IPS DF 19.7 (cell line): ENCODE results near the gene CD9.
"Not testable (repeated sequence)": the region's sequence is repeated elsewhere in the genome, so short reads cannot be mapped to it uniquely, and the experiment has no call there.

Source experiments
- DNase-seq: peaks from one replicate; pipeline ENCODE4 v3.0.0-alpha.2; 2013; ENCODE audit warnings: low read depth, low spot score

The CD9 gene, protein sequence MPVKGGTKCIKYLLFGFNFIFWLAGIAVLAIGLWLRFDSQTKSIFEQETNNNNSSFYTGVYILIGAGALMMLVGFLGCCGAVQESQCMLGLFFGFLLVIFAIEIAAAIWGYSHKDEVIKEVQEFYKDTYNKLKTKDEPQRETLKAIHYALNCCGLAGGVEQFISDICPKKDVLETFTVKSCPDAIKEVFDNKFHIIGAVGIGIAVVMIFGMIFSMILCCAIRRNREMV

DNA sequence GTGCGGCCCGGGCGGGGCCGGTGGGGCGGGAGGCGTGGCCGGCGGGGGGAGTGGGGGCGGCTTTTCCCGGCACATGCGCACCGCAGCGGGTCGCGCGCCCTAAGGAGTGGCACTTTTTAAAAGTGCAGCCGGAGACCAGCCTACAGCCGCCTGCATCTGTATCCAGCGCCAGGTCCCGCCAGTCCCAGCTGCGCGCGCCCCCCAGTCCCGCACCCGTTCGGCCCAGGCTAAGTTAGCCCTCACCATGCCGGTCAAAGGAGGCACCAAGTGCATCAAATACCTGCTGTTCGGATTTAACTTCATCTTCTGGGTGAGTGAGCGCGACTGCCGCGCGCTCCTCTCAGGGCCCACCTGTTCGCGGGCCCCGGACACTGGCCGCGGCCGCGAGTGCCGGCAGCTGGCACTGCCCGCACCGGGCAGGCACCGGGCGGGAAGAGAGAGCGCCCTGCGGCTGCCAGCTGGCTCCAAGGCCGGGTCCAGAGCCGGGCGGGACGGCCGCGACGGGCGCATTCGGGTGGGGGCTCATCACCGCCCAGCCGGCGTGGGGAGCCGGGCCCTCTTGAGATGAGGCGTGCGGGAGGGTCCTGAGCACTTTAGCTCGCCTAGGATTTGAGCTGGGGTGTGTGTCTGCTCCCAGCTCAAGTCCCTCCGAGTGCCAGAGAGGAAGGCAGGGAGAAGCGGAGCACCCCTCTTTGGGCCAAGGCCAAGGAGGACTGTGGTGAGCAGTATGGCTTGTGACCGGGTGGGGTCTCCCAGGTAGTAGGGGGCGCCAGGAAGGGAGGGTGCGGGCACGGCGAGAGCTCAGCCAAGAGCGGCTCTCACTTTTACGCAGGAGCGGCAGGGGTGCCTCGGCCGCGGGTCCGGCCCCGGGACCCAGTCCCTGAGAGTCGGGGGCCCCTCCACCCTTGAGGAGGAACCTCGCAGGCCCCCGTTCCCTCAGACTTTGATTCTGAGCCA, at the start of gene CD9:
Gene CD9 (plus strand): TSS at position 145 of the 957 bp plus-strand sequence. CDS start 100 bp downstream, at position 245.
- no peak for DNase-seq

DNA sequence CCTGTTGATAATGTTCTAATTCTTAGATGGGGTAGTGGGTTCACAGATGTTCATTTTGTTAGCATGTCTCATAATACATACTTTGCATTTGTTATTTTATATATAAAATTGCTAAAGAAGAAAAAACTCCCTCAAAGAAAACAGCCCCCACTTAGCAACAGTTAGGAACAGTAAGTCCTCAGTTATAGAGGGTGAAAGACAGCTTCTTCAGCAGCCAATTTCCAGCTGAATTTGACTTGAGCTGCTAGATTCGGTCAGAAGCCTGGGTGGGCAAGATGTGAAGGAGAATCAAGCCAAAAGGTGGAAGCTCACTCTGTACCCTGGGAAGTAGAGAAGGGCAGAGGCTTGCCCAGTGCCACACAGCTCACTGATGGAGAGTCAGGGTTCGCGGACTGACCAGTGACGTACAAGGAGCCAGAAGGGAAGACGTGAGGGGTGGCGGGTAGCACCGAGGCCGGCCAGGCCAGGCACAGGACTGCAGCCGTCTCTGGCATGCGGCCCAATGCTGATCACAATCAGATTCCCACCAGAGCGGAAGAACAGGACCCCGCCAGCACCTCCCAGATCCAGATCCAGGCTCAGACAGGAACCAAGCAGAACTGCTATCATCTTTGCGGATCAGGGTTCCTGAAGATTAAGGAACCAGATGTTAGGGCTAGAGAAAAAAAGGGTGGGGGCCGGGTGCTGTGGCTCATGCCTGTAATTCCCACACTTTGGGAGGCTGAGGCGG, 45.3 kb upstream of the CD9 start:
- no peak for DNase-seq

DNA sequence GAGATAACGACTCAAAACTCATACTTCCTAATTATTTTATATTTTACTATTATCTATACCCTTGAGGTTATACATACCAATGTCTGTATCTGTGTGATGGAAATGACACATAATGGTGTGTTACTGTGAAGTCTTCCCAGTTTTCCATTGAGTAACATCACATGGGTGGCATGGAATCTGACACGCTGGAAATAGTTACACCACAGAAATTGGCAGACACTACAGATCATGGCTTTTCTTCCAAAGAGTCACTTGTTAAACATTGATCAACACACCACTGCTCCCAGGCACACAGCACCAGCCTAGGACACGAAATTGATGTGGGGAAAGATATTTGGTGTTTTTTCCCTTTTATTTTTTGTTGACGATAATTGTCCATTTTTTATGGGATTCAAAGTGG, 42.7 kb upstream of the CD9 start:
- no peak for DNase-seq

DNA sequence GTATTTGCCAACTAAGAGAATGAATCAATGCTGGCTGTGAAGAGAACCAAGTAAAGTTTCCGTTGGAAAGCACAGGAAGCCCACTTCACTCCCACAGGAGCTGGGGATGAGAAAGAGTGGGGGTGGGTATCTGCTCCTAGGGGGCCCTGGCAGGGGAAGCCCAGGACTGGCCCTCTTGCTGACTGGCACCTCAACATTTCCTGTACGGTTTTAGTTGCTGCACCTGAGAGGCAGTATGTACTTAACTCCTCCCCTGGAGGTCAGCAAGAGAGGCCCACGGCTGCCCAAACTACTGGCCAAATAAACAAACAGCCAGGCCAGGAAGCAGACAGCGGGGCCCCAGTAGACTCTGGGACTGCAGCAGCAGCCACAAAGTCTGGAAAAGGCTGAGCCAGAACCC, 41.9 kb upstream of the CD9 start:
- no peak for DNase-seq

DNA sequence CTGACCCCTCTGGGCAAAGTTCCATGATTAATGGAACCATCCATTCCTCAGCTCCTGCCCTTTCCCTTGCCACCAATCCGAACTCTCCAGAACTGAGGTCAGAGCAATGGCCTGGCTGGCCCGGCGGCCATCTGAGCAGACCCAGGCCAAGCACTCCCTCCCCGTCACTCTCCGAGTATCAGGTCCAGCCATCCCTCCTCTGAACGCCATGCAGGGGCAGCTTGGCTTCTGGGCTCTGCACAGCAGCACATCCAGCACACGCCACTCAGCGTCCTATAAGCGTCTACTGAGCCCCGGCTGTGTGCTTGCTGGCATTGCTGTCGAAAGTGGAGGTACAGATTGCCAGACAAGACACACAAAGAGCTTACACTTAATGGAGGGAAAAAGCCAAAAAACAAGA, 41.5 kb upstream of the CD9 start:
- no peak for DNase-seq

DNA sequence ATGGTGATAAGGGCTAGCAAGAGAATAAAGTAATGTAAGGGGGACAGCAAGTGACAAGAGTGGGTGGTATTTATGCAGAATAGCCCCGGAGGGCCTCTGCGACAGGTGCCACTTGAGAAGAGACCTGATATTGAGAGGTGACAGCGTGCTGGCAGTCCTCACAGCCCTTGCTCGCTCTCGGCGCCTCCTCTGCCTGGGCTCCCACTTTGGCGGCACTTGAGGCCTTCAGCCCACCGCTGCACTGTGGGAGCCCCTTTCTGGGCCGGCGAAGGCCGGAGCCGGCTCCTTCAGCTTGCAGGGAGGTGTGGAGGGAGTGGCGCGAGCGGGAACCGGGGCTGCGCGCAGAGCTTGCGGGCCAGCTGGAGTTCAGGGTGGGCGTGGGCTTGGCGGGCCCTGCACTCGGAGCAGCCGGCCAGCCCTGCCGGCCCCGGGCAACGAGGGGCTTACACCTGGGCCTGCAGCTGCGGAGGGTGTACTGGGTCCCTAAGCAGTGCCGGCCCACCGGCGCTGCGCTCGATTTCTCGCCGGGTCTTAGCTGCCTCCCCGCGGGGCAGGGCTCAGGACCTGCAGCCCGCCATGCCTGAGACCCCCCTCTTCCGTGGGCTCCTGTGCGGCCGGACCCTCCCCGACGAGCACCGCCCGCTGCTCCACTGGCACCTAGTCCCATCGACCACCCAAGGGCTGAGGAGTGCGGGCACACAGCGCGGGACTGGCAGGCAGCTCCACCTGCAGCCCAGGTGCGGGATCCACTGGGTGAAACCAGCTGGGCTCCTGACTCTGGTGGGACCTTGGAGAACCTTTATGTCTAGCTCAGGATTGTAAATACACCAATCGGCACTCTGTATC, 40.8 kb upstream of the CD9 start:
- not testable (repeated sequence) for DNase-seq

DNA sequence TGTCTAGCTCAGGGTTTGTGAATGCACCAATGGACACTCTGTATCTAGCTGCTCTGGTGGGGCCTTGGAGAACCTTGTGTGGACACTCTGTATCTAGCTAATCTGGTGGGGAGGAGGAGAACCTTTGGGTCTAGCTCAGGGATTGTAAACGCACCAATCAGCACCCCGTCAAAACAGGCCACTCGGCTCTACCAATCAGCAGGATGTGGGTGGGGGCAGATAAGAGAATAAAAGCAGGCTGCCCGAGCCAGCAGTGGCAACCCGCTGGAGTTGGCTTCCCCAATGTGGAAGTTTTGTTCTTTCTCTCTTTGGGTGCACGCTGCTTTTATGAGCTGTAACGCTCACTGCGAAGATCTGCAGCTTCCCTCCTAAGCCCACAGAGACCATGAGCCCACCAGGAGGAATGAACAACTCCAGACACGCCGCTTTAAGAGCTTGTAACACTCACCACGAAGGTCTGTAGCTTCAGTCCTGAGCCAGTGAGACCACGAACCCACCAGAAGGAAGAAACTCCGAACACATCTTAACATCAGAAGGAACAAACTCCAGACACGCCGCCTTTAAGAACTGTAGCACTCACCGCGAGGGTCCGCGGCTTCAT, 40.1 kb upstream of the CD9 start:
- not testable (repeated sequence) for DNase-seq

DNA sequence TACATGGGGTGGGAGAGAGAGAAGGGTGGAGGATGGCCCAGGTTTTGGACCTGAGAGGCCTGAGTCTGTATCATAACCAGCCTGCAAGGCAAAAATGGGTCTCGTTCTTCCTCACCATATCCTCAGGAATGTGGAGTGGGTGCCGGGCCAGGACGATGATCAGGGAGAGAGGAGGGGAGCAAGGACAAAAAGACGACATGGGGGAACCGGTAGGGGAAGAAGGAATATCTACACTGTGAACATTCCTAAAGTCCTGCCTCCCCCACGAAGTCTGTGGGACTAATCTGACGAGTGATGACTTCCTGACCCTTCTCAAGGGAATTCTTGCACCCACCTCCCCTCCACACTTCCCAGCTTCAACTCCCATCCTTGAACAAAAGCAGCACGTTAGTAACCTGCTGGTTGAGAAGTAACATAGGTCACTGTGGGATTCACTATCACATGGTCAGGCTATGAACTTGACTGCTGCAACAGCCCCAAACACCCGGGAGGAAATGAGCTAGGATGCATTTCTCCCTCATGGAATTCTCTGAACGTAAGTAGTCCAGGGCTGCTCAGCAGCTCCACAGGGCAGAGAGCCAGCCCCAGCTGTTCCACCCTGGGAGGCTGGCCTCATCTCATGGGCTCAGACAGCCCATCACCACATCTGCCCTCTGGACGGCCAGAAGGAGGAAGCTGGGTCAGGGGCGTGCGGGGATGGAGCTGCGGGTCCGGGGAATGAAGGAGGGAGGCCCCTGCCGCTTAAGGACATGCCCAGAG, 38.9 kb upstream of the CD9 start:
- no peak for DNase-seq

DNA sequence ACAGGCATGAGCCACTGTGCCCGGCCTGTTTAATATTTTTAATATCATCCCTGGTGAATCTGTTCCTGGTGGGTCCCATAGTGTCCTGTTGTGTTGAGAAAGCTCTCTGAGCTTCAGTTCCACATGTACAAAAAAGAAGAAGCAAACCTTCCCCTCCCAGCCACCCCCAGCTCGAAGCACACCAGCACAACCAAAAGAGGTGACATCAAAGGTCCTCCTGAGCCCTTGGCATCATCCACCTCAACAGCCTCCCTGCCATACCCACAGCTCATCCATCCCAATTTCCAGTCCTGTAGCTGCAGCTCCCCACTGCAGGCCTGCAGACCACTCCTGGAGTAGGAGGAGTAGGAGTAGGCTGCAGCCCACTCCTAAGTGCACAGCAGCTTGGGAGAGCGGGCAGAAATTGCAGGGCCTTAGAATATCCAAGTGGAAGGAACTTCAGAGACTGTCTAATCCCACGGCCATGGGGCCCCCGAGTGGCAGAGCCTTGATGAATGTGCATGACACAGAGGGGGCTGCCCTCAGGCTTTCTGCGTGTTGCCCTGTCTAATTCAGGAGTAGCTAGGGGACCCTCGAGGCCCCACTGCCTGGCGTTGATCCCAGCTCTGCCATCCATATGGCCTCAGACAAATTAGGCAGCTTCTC, 36.7 kb upstream of the CD9 start:
- no peak for DNase-seq

DNA sequence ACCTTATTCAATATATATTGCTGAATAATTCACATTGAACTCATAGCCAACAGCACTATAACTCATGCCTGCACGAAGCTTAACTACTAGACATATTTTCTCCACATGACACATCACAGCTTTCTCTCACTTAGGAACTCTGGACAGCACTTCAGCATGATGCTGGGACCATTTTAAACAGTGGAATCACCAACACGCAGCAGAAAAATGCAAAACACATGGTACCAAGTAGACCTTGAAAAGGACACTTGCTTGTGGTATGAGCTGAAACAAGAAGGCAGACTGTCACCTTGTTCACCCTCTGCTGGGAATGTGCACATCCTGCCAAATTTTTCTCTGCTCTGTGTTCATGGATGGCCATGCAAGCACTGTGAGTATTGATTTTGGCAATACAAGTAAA, 34.8 kb upstream of the CD9 start:
- DNase-seq = no peak

DNA sequence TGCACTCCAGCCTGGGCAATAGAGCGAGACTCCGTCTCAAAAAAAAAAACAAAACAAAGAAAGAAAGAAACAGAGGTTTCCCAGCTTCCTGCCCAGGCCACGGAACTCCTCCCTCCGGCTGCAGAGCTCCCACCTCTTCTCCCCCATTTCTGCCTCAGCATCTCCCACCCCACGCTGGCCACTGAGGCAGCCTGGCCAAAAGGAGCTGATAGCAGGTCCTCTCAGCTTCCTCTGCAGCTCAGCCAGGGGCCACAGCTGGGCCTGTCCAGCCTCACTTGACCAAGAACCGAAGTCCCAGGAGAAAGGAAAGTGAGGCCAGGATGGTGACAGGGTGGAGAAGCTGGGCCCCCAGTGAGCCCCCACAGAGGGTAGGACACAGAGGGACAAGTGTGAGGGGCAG, 33.4 kb upstream of the CD9 start:
- DNase-seq = no peak

DNA sequence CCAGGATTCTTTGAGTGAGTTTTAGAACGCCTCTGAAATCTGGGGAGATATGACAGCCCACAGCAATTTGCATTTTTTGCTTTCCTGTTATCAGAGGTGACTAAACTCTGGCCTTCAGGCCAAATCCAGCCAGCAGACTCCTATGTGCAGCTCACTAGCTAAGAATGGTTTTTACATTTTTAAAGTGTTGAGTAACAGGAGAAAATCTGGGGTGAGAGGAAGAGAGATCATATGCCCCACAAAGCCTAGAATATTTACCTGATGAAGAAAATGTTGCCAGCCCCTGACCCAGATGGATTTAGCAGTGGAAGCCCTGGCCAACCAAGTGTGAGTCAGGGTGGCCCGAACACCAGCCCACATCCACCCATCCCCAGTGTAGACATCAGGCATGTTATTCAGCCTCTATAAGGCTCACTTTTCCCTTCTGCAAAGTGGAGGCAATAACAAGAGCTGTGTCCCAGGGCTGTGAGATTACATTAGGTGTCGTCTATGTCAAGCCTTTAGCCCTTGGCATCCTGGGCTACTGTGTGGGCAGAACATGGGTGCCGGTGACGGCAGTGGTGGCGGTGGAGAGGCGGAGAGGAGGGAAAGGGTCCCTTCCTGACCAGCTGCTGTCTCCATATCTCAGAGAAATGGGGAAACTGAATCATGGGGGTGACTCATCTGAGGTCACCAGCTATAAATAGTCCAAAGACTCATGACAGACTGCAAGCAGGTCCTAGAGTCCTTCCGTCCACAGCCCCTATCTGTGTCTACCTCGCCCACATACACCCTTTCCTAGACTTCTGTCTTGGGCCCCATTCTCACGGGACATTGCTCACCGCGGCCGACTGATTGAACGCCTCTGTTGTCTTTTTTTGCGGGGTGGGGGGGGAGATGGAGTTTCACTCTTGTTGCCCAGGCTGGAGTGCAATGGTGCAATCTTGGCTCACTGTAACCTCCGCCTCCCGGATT, 32.6 kb upstream of the CD9 start:
- no peak for DNase-seq

DNA sequence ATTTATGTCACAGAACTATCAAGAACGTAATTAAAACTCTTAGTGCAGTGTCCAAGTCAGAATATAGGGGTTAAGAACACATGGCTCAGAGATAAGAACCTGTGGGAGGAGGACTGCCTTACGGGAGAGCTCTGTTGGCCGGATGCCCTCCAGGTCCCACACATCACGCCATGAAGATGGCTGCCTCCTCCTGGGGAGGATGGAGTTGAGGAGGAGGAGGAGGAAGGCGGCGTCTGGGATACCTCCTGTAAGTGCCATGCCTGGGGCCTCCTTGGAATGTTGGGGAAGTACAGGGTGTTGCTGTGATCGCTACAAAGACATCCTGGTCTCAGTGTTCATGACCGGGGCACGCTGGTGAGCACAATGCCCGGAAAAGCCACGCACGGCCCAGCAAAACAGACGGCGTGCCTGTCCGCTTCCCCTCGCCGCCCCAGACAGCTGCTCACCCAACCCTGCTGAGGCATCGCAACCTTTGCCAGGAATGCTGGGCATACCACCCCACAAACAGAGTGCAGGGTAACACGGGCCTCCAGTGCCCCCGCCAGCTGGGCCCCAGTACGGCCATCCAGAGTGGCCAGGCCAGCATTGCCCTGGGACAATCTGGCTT, 28.7 kb upstream of the CD9 start:
- DNase-seq = no peak

DNA sequence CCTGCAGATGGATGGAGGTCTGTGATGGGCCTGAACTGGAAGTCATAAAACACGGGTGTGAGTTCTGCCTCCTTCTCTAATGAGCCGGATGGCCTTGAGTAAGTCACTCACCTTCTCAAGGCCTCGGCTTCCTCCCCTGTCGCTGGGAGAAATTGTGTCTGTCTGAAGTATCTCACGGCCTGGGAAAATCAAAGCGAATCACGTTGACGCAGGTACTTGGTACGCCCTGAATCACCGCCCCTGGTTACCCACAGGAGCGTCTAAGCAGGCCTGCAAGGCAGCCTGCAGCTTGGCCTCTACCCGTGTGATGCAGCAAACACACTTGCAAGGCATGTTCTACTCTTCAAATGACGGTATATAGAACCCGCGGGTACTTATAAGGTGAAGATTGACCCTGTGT, 28.1 kb upstream of the CD9 start:
- no peak for DNase-seq

DNA sequence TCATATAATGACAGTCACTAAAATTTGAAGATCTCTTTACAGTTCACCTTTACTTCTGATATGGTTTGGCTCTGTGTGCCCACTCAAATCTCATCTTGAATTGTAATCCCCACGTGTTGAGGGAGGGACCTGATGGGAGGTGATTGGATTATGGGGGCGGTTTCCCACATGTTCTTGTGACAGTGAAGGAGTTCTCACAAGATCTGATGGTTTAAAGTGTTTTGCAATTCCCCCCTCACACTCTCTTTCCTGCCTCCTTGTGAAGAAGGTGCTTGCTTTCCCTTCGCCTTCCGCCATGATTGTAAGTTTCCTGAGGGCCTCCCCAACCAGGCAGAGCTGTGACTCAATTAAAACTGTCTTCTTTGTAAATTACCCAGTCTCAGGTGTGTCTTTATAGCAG, 27.3 kb upstream of the CD9 start:
- DNase-seq = no peak

DNA sequence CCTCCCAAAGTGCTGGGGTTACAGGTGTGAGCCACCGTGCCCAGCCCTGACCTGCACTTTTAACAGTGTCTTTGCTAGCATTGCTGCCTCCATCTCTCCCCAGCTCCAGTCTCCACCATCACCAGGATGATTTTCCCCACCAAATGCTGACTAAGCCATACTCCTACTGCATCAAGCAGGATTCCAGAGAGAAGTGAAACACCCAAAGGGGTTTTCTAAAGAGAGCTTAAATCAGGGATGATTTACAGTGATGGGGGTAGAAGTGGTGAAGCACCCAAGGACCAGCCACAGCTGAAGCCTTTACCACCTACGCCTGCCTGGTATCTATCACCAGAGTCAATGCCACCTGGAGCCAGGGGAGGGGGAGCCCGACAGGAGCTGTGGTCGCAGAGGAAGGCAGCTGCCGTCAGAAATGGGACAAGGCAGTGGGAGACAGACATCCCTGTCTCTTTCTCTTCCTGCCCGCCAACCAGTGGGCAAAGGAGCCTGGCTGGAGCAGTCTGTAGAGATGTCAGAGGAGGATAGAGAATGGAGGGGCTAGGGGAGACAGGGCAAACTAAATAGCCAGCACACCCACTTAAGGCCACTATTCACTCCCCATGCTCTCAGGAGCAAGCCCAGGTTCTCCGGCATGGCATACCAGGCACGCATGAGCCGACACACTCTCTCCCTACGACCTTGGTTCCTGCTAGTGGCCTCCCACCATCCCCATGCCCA, 22.4 kb upstream of the CD9 start:
- no peak for DNase-seq

DNA sequence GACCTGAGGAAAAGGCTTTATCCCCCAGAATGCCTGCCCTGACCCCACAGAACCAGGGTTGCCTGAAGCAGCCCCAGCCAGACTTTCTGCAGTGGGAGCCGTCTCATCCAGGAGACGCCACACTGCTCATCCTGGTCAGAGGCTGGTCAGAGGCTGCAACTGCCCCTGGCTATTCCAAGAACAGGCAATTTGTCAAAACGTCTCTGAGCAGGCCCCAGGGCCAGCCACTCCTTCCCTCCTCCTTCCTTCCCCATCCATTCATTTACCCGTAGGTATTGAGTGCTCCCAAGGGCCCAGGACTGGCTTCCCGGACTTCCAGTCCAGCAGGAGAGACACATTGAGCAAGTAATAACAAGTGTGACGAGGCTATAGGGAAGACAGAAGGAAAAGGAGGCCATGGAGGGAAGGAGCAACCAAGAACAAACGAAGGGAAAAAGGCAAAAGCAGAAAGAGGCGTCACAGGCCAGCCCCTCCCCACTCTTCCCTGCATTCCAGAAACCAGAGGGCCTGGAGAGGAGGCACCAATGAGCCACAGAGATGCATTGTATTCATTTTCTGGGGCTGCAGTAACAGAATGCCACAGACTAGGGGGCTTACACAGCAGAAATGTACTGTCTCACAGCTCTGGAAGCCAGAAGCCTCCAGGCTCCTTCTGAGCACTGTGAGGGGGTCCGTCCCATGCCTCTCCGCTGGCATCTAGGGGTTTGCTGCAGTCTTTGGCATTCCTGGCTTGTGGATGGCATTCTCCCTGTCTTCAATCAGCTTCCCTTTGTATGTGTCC, 21.0 kb upstream of the CD9 start:
- no peak for DNase-seq
